OCI-LY3 (cell line): ENCODE measurements around the gene RARA.

Experiments used
- H2AFZ ChIP-seq: fragments of 200-600, 300-600 bp; shearing (Covaris generic); 2 replicates; pipeline ENCODE4 v1.6.0; 2014; ENCODE audit warnings: antibody characterized with exemption, low read depth, low read length
- H3K27ac ChIP-seq: fragments of 200-600, 300-600 bp; sonication (generic); 2 replicates; pipeline ENCODE4 v1.5.1; 2014; ENCODE audit warnings: mild to moderate bottlenecking, low read length, moderate library complexity, mixed read lengths
- H3K27me3 ChIP-seq: fragments of 200-600, 300-600 bp; sonication (generic); 2 replicates; pipeline ENCODE4 v1.6.1; 2014; ENCODE audit warnings: low read depth, low read length, mixed read lengths
- H3K36me3 ChIP-seq: fragments of 200-600, 300-600 bp; sonication (generic); replicated peaks from 2 replicates; pipeline ENCODE3; 2014; ENCODE audit warnings: low read depth, low read length, mixed read lengths
- H3K4me1 ChIP-seq: fragments of 300-600, 200-600 bp; sonication (generic); 2 replicates; pipeline ENCODE4 v1.6.1; 2014; ENCODE audit warnings: low read length, mixed read lengths
- H3K4me2 ChIP-seq: fragments of 200-600, 300-600 bp; sonication (generic); 2 replicates; pipeline ENCODE4 v1.6.1; 2014; ENCODE audit warnings: low read length, mixed read lengths
- H3K4me3 ChIP-seq: fragments of 300-600, 200-600 bp; sonication (generic); 2 replicates; pipeline ENCODE4 v1.5.1; 2014; ENCODE audit warnings: antibody characterized with exemption, mild to moderate bottlenecking, low read length, moderate library complexity
- H3K79me2 ChIP-seq: fragments of 300-600, 200-600 bp; shearing (Covaris generic); 2 replicates; pipeline ENCODE4 v1.6.1; 2014; ENCODE audit warnings: mild to moderate bottlenecking, low read length, mixed read lengths
- H3K9ac ChIP-seq: fragments of 300-600, 200-600 bp; shearing (Covaris generic); 2 replicates; pipeline ENCODE4 v1.6.0; 2014; ENCODE audit warnings: mild to moderate bottlenecking, low read length, moderate library complexity
- H3K9me3 ChIP-seq: fragments of 200-600, 300-600 bp; shearing (Covaris generic); 2 replicates; pipeline ENCODE4 v1.6.1; 2014; ENCODE audit warnings: low read length, mixed read lengths; ENCODE audit not compliant: insufficient read depth
- H4K20me1 ChIP-seq: fragments of 200-600, 300-600 bp; sonication (generic); 2 replicates; pipeline ENCODE4 v1.6.1; 2016; ENCODE audit warnings: low read length, mixed read lengths; ENCODE audit not compliant: insufficient read depth
- CTCF ChIP-seq: fragments of 200-600, 300-600 bp; sonication (generic); IDR thresholded peaks from 2 replicates; pipeline ENCODE4 v1.5.1; 2014; ENCODE audit warnings: antibody characterized with exemption, low read length, low read depth
- EZH2phosphoT487 ChIP-seq: fragments of 200-600 bp; shearing (Covaris generic); IDR thresholded peaks from 2 replicates; pipeline ENCODE4 v1.6.1; 2018; ENCODE audit warnings: antibody characterized with exemption, mixed run types, low read depth

The RARA gene

GRCh38 chr17:40291281-40291664 lies 17.7 kb upstream of the RARA start:
- Histone ChIP-seq H3K27ac (no peak overlapping the region), H3K36me3 (peaks cover 56% of the 10 kb centered on the region), H2AFZ (no peak overlapping the region), H3K79me2 (peaks cover 38% of the 10 kb centered on the region), H3K4me3 (no peak overlapping the region), H3K27me3 (no peaks in the 10 kb centered on the region), H3K4me2 (no peak overlapping the region), H3K9ac (no peak overlapping the region), H3K9me3 (no peaks in the 10 kb centered on the region), H3K4me1 (peaks cover 15% of the 10 kb centered on the region), H4K20me1 (peaks cover 6% of the 10 kb centered on the region; the same call in 1 of the 2 replicates)
- TF ChIP-seq CTCF = no peak
- no peak for TF ChIP-seq EZH2phosphoT487

GRCh38 chr17:40293363-40293762 lies 15.6 kb upstream of the RARA start:
- Histone ChIP-seq H2AFZ (no peak overlapping the region), H3K27me3 (no peaks in the 10 kb centered on the region), H3K4me3 (no peak overlapping the region), H3K79me2 (peaks cover 32% of the 10 kb centered on the region), H3K4me1 (peaks cover 7% of the 10 kb centered on the region), H3K27ac (no peak overlapping the region), H3K36me3 (peaks cover 68% of the 10 kb centered on the region), H3K9me3 (no peaks in the 10 kb centered on the region), H3K4me2 (no peak overlapping the region), H3K9ac (no peak overlapping the region), H4K20me1 (peaks cover 6% of the 10 kb centered on the region; the same call in 1 of the 2 replicates)
- no peak for TF ChIP-seq CTCF
- no peak for TF ChIP-seq EZH2phosphoT487

- Histone ChIP-seq H2AFZ (no peak overlapping the region), H3K79me2 (peaks cover 9% of the 10 kb centered on the region), H3K27ac (no peak overlapping the region), H3K9me3 (no peaks in the 10 kb centered on the region), H3K36me3 (peaks cover 55% of the 10 kb centered on the region), H4K20me1 (no peaks in the 10 kb centered on the region), H3K4me1 (no peaks in the 10 kb centered on the region), H3K4me3 (no peak overlapping the region), H3K4me2 (no peak overlapping the region), H3K9ac (no peak overlapping the region), H3K27me3 (no peaks in the 10 kb centered on the region)
- TF ChIP-seq CTCF = no peak
- TF ChIP-seq EZH2phosphoT487 = no peak
Observed at GRCh38 chr17:40295488-40296436, 13.2 kb upstream of the RARA start.

GRCh38 chr17:40297511-40297910 lies 11.5 kb upstream of the RARA start:
- Histone ChIP-seq H3K36me3 (peaks cover 63% of the 10 kb centered on the region), H3K79me2 (no peaks in the 10 kb centered on the region), H3K27ac (no peak overlapping the region)

More at GRCh38 chr17:40297511-40297910, 11.5 kb upstream of the RARA start:
- no peaks in the 10 kb centered on the region for H3K9me3 ChIP-seq
- H3K27me3 ChIP-seq = no peaks in the 10 kb centered on the region
- TF ChIP-seq CTCF = no peak
- no peak for TF ChIP-seq EZH2phosphoT487
- no peak overlapping the region for H3K4me3 ChIP-seq
- peaks cover 3% of the 10 kb centered on the region; the same call in 1 of the 2 replicates for H4K20me1 ChIP-seq
- no peak overlapping the region for H3K4me2 ChIP-seq
- no peak overlapping the region for H3K9ac ChIP-seq
- H2AFZ ChIP-seq = no peak overlapping the region
- H3K4me1 ChIP-seq = no peaks in the 10 kb centered on the region
